Measurements from ENCODE around the gene CAMTA2.

Gene CAMTA2

GRCh38 chr17:4946312-4946976, 41.0 kb downstream of the CAMTA2 start:
- DNase-seq: peak; percentile 79 to 89 (median 86)

GRCh38 chr17:4945944-4946280, 41.6 kb downstream of the CAMTA2 start:
- DNase-seq: no peak

GRCh38 chr17:4945176-4945943, 42.1 kb downstream of the CAMTA2 start:
- peak; percentile 95 to 97 (median 95) for DNase-seq

- no peak for DNase-seq
Measured at GRCh38 chr17:4944554-4945175, 42.8 kb downstream of the CAMTA2 start.

GRCh38 chr17:4944163-4944553, 43.3 kb downstream of the CAMTA2 start:
- DNase-seq: no peak

GRCh38 chr17:4942760-4943508, 44.5 kb downstream of the CAMTA2 start:
- DNase-seq: no peak

- no peak for DNase-seq
Measured at GRCh38 chr17:4941319-4941610, 46.2 kb downstream of the CAMTA2 start.

- peak in 1 of 3 donors; percentile 42 for DNase-seq
Measured at GRCh38 chr17:4940555-4941318, 46.7 kb downstream of the CAMTA2 start.

GRCh38 chr17:4939796-4940554, 47.5 kb downstream of the CAMTA2 start, which contains the start of the genes RNF167 and SLC25A11:
Gene RNF167, plus strand, starts transcription at chr17:4940268. Its CDS starts 642 bp downstream, at chr17:4940910.
Gene SLC25A11, minus strand, starts transcription at chr17:4940046. Its CDS starts 136 bp downstream, at chr17:4939910.
- DNase-seq: peak; percentile 97 to 100 (median 100)

GRCh38 chr17:4939546-4939795, 48.0 kb downstream of the CAMTA2 start:
- no peak for DNase-seq

- DNase-seq: no peak
Measured at GRCh38 chr17:4938688-4939545, 48.6 kb downstream of the CAMTA2 start.

GRCh38 chr17:4938069-4938491, 49.4 kb downstream of the CAMTA2 start:
- DNase-seq: no peak

GRCh38 chr17:4937553-4937952, 49.9 kb downstream of the CAMTA2 start:
- DNase-seq: no peak

- no peak for DNase-seq
Measured at GRCh38 chr17:4936436-4936835, 51.0 kb downstream of the CAMTA2 start.

- DNase-seq: no peak
Measured at GRCh38 chr17:4935650-4936049, 51.8 kb downstream of the CAMTA2 start.

GRCh38 chr17:4934173-4934979, 53.1 kb downstream of the CAMTA2 start:
- DNase-seq: peak; percentile 66 to 79 (median 67)

GRCh38 chr17:4933646-4934045, 53.8 kb downstream of the CAMTA2 start:
- DNase-seq: no peak

GRCh38 chr17:4932756-4933155, 54.7 kb downstream of the CAMTA2 start:
- no peak for DNase-seq

GRCh38 chr17:4931963-4932362, 55.5 kb downstream of the CAMTA2 start, which contains the start of gene GP1BA:
Gene GP1BA, plus strand, starts transcription at chr17:4932277. Its CDS starts 328 bp downstream, at chr17:4932605.
- DNase-seq: peak; percentile 73 to 85 (median 83)

- DNase-seq: no peak
Measured at GRCh38 chr17:4928881-4929280, 58.6 kb downstream of the CAMTA2 start.
